ENCODE data around the gene CDCA4. TPM values are rescaled to one million over a fixed set of nuclear protein-coding genes. Genes with fewer than 3 reads are reported as not detected.

The CDCA4 gene
- total and polyA plus RNA-seq, 10 of the 15 experiments (the other 5 are each of a cell fraction or from before 2014, with no cell fraction given): 10.4 to 64.0 (median 52.1) TPM

DNA sequence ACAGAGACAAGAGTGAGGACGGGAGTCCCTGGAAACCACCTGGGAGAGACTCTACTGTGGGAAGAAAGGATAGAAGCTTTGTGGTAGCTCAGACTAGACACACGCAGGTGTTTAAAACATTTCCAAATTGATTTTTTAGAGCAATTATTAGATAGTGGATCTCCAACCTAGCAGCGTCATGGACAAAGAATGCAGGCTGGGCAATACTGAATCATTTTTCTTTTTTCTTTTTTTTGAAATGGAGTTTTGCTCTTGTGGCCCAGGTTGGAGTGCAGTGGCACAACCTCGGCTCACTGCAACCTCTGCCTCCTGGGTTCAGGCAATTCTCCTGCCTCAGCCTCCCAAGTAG lies 31.2 kb upstream of the CDCA4 start:
- TF ChIP-seq SMARCA5 (IDR thresholded peaks at IDR 0.05): no peak
- TF ChIP-seq GABPA (IDR thresholded peaks at IDR 0.05; ENCODE audit: low read depth): no peak
- TF ChIP-seq ETV6 (conservative IDR thresholded peaks at IDR 0.05 in 1 of 2, IDR thresholded peaks at IDR 0.05 in 1 of 2; ENCODE audit: borderline replicate concordance in 1 of 2, low read depth in 1 of 2): no peak
- TF ChIP-seq RAD21 (IDR thresholded peaks at IDR 0.05; ENCODE audit: insufficient read depth, low read depth, low read length): no peak
- TF ChIP-seq CHD1 (IDR thresholded peaks at IDR 0.05; ENCODE audit: low read depth, low read length): no peak
- TF ChIP-seq CBX3 (IDR thresholded peaks at IDR 0.05; ENCODE audit: borderline replicate concordance, low read depth): no peak
- TF ChIP-seq ZNF274 (IDR thresholded peaks at IDR 0.05; ENCODE audit: insufficient read depth, insufficient read length): no peak
- TF ChIP-seq ZNF384 (IDR thresholded peaks at IDR 0.05; ENCODE audit: borderline replicate concordance, low read depth, low read length): no peak
- TF ChIP-seq BHLHE40 (IDR thresholded peaks at IDR 0.05; ENCODE audit: borderline replicate concordance in 1 of 2, low read depth in 2 of 2, low read length in 1 of 2): no peak
- TF ChIP-seq CBX5 (IDR thresholded peaks at IDR 0.05; ENCODE audit: low read depth): no peak
- no peak for TF ChIP-seq BRCA1 (IDR thresholded peaks at IDR 0.05; ENCODE audit: low read depth, low read length)
- TF ChIP-seq HDGF (IDR thresholded peaks at IDR 0.05): no peak
- no peak for TF ChIP-seq RUNX3 (IDR thresholded peaks at IDR 0.05; ENCODE audit: low read length)
- no peak for TF ChIP-seq CHD2 (IDR thresholded peaks at IDR 0.05; ENCODE audit: borderline replicate concordance, low read depth, low read length)
- no peak for TF ChIP-seq KAT2A (conservative IDR thresholded peaks at IDR 0.05; ENCODE audit: control insufficient read depth, low read depth, low read length)
- TF ChIP-seq, protein P1, sequence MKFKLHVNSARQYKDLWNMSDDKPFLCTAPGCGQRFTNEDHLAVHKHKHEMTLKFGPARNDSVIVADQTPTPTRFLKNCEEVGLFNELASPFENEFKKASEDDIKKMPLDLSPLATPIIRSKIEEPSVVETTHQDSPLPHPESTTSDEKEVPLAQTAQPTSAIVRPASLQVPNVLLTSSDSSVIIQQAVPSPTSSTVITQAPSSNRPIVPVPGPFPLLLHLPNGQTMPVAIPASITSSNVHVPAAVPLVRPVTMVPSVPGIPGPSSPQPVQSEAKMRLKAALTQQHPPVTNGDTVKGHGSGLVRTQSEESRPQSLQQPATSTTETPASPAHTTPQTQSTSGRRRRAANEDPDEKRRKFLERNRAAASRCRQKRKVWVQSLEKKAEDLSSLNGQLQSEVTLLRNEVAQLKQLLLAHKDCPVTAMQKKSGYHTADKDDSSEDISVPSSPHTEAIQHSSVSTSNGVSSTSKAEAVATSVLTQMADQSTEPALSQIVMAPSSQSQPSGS (IDR thresholded peaks at IDR 0.05; ENCODE audit: low read length): no peak
- no peak for TF ChIP-seq MEF2B (IDR thresholded peaks at IDR 0.05; ENCODE audit: partially characterized antibody, poor library complexity, severe bottlenecking)
- TF ChIP-seq SUPT20H (IDR thresholded peaks at IDR 0.05; ENCODE audit: borderline replicate concordance, control insufficient read depth, low read depth, low read length): no peak
- no peak for TF ChIP-seq TAF1 (IDR thresholded peaks at IDR 0.05; ENCODE audit: borderline replicate concordance, low read depth, low read length)
- in situ Hi-C loops (cut with MboI): no loop called here
- peaks cover 7% of the 10 kb centered on the region; the same call in 1 of the 2 replicates for H4K20me1 ChIP-seq (ENCODE audit: control insufficient read depth, insufficient read depth)
- no peak overlapping the region for H3K4me3 ChIP-seq
- no peak for FAIRE-seq
- H3K9ac ChIP-seq (ENCODE audit: control insufficient read depth, insufficient read depth, low read length): no peak overlapping the region
- no peak overlapping the region for H3K4me2 ChIP-seq (ENCODE audit: control insufficient read depth, insufficient read depth)
- ChIA-PET CTCF (interaction anchor here (1.1 kb wide), 1 partner anchor 30 kb away, joined by 3 read pairs; no protein-coding TSS in a partner anchor), RAD21 (ENCODE audit: unreplicated experiment) (no interaction called here), POLR2A (no interaction called here), SMC1A (ENCODE audit: uncharacterized antibody, unreplicated experiment) (no interaction called here)
- BruUV-seq (replicated peaks): no TSS peak
- peaks cover 3% of the 10 kb centered on the region; the same call in 1 of the 2 replicates for H3K4me1 ChIP-seq (ENCODE audit: control insufficient read depth, insufficient read depth, low read length)
- WGBS (ENCODE audit: insufficient coverage, insufficient replicate concordance, low lambda C conversion rate, missing lambda C conversion rate): 81% methylated on average over 4 of the region's 4 CpGs
- H3K27ac ChIP-seq (ENCODE audit: control insufficient read depth, insufficient read depth): no peak overlapping the region
- H3K27me3 ChIP-seq (replicated peaks in 1 of 2; ENCODE audit: control insufficient read depth in 2 of 2, insufficient read depth in 2 of 2, low read length in 1 of 2): no peaks in the 10 kb centered on the region
- intact Hi-C loops (cut with micrococcal nuclease; ENCODE audit: unreplicated experiment): no loop called here
- ATAC-seq: no peak
- H3K36me3 ChIP-seq (ENCODE audit: control insufficient read depth in 2 of 2, insufficient read depth in 2 of 2, low read length in 1 of 2): peaks cover 47% of the 10 kb centered on the region in 2 experiments
- no peak for DNase-seq (ENCODE audit: low read depth, low spot score)
- H2AFZ ChIP-seq (ENCODE audit: control insufficient read depth, low read depth, low read length): no peak overlapping the region
- peaks cover 7% of the 10 kb centered on the region for H3K79me2 ChIP-seq (ENCODE audit: control insufficient read depth, insufficient read depth, low read length)
- no peaks in the 10 kb centered on the region for H3K9me3 ChIP-seq (replicated peaks; ENCODE audit: control insufficient read depth, insufficient read depth, low read length)

Data from GM12878 (cell line).